H1 (cell line): ENCODE data around the gene GUCY2C.

ENCODE experiments used
- ASH2L ChIP-seq: fragments of 200-600, 300-600 bp; sonication (generic); IDR thresholded peaks from one replicate; pipeline ENCODE4 v1.7.1; 2017; ENCODE audit warnings: low read length
- CTCF ChIP-seq, 3 experiments: IDR thresholded peaks; 1 replicate in 2 of 3; 2 replicates in 1 of 3; pipeline versions ENCODE4 v1.5.1 to v1.6.1; 2011; ENCODE audit warnings: low read length in 3 of 3, mild to moderate bottlenecking in 3 of 3, inconsistent platforms in 2 of 3, low read depth in 1 of 3, moderate library complexity in 1 of 3; ENCODE audit not compliant: insufficient read depth in 1 of 3; ENCODE audit errors: control extremely low read depth in 1 of 3
- JUND ChIP-seq: IDR thresholded peaks from 2 replicates; pipeline ENCODE4 v1.6.1; 2011; ENCODE audit warnings: mild to moderate bottlenecking, improper control_type of control experiment, low read length
- KDM1A ChIP-seq: fragments of 200-600, 300-600 bp; sonication (generic); IDR thresholded peaks from 2 replicates; pipeline ENCODE4 v1.7.1; 2016; ENCODE audit warnings: mild to moderate bottlenecking, low read length, borderline replicate concordance
- POLR2A ChIP-seq, 2 experiments: IDR thresholded peaks; 1 replicate in 1 of 2; 2 replicates in 1 of 2; pipeline ENCODE4 v1.6.1; 2011; ENCODE audit warnings: low read depth in 2 of 2, low read length in 2 of 2, mild to moderate bottlenecking in 2 of 2; ENCODE audit errors: control extremely low read depth in 1 of 2
- RAD21 ChIP-seq, 2 experiments: IDR thresholded peaks in 1 of 2; conservative IDR thresholded peaks in 1 of 2; 2 replicates each; pipeline ENCODE4 v1.6.1; 2011; ENCODE audit warnings: low read depth in 2 of 2, low read length in 2 of 2, improper control_type of control experiment in 1 of 2, inconsistent platforms in 1 of 2, mild to moderate bottlenecking in 1 of 2, moderate library complexity in 1 of 2
- SAP30 ChIP-seq: fragments of 300-600 bp; sonication (generic); IDR thresholded peaks from 2 replicates; pipeline ENCODE4 v1.7.1; 2012; ENCODE audit warnings: low read length, moderate library complexity, mild to moderate bottlenecking, inconsistent platforms; ENCODE audit not compliant: insufficient read depth, insufficient replicate concordance
- SIN3A ChIP-seq, 2 experiments: IDR thresholded peaks in 1 of 2; conservative IDR thresholded peaks in 1 of 2; 2 replicates each; pipeline ENCODE4 v1.6.1; 2011 to 2012; ENCODE audit warnings: low read length in 2 of 2, improper control_type of control experiment in 1 of 2, low read depth in 1 of 2, mild to moderate bottlenecking in 1 of 2
- ZNF274 ChIP-seq: IDR thresholded peaks from 2 replicates; pipeline ENCODE4 v1.7.0; 2012; ENCODE audit warnings: low read length, borderline replicate concordance; ENCODE audit errors: extremely low read depth
- TF ChIP-seq, protein P1 (sequence below): IDR thresholded peaks from 2 replicates; pipeline ENCODE4 v1.6.1; 2012; ENCODE audit warnings: inconsistent platforms
- TF ChIP-seq, protein P2 (sequence below): IDR thresholded peaks from 2 replicates; pipeline ENCODE4 v1.6.1; 2012; ENCODE audit warnings: low read length, inconsistent platforms

DNA sequence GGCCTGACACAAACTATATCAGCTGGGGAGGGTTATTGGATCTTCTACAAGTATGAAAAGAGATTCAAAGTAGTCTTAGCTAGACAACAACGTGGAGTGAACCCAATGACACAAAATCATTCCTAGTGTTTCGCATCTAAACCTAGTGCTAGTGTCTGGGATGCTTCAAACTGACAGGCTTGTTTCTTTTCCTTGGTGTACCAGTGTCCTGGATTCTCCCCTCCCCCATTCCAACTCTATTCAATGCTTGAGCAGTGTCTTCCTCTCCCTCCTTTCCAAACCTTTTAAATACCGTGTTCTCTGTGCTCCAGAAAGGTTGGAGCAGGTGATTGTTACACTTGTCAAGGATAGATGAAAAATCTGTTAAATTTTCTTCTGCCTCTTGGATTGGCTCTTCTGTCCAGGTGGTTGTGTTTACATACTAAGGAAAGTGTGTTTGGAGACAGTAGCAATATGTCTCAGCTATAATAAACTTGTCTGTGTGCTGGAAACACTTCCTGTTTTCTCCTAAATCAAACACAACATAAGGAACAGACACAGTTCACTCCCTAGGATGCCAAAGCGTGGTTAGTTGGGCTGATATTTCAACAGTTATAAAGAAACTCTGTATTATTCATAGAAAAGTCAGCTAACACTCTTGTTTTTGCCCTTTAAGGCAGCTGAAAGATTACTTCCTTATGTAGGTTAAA lies 14.4 kb upstream of the GUCY2C start:
- TF ChIP-seq CTCF (IDR thresholded peaks at IDR 0.05; ENCODE audit: control extremely low read depth in 1 of 3, insufficient read depth in 1 of 3, low read depth in 1 of 3, low read length in 3 of 3) (no peak), ZNF274 (no peak), RAD21 (IDR thresholded peaks at IDR 0.05 in 1 of 2, conservative IDR thresholded peaks at IDR 0.05 in 1 of 2; ENCODE audit: low read depth in 2 of 2, low read length in 2 of 2) (no peak), POLR2A (IDR thresholded peaks at IDR 0.05; ENCODE audit: control extremely low read depth in 1 of 2, low read depth in 2 of 2, low read length in 2 of 2) (no peak; a peak in 1 of 3 replicates), SIN3A (conservative IDR thresholded peaks at IDR 0.05 in 1 of 2, IDR thresholded peaks at IDR 0.05 in 1 of 2; ENCODE audit: low read depth in 1 of 2, low read length in 2 of 2) (0 out of 4 replicates have a peak, but pooled peaks of 1 of the 2 experiments have one; percentile 48), KDM1A (no peak), ASH2L (no peak), JUND (no peak), SAP30 (no peak)
- TF ChIP-seq, protein P1, sequence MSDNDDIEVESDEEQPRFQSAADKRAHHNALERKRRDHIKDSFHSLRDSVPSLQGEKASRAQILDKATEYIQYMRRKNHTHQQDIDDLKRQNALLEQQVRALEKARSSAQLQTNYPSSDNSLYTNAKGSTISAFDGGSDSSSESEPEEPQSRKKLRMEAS: no peak
- TF ChIP-seq, protein P2, sequence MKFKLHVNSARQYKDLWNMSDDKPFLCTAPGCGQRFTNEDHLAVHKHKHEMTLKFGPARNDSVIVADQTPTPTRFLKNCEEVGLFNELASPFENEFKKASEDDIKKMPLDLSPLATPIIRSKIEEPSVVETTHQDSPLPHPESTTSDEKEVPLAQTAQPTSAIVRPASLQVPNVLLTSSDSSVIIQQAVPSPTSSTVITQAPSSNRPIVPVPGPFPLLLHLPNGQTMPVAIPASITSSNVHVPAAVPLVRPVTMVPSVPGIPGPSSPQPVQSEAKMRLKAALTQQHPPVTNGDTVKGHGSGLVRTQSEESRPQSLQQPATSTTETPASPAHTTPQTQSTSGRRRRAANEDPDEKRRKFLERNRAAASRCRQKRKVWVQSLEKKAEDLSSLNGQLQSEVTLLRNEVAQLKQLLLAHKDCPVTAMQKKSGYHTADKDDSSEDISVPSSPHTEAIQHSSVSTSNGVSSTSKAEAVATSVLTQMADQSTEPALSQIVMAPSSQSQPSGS: no peak
